ENCODE data around the gene GPS1. TPM values are rescaled to one million over a fixed set of nuclear protein-coding genes. Genes with fewer than 3 reads are reported as not detected.

GPS1 gene
- total RNA-seq, 2 experiments from 2014 or later: 94.2 to 103 TPM

DNA sequence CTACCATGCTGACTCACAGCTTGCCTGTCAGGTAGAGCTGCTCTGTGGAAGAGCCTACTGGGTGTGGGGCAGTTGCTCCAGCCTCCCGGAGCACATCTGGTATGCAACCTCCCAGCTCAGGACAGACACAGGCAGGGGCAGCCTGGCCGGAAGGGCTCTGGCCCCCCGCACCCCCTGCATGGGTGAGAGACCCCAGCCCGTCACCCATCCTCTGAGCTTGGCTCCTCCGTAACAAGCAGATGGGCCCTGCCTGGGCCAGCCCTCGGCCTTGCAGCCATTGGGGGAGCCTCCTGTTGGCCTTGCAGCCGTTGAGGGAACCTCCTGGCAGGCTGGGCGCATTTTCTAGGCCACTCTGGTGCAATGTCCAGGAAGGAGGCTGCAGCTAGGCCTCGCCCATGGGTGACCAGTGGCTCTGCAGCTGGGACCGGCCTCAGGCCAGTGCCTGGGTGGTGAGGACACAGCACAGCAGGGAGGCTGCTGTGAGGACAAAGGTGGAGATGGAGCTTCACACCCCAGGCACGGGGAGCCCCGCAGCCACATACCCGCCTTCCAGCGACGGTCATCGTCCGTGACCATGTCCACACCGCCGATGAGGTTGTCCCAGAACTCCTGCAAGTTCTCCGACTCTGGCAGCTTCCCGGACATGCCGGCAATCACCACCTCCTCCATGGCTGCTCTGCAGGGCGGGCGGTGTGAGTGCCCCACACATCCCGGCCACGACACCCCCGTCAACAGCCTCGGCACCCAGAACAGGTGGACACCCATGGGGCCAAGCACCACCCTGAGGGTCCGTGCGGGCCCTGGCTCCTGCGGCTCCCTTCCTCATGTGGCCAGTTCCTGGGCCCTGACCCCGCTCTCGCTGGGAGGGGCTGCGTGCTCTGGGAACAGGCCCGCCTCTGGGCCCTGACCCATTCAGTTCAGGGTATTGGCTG, 44.3 kb downstream of the GPS1 start:
- peak overlapping the region; percentile 58 for H3K27ac Mint-ChIP-seq
- H3K9me3 Mint-ChIP-seq: no peaks in the 10 kb centered on the region
- peak overlapping the region; percentile 79 for H3K4me3 Mint-ChIP-seq
- H3K27me3 Mint-ChIP-seq: no peaks in the 10 kb centered on the region
- H3K4me1 Mint-ChIP-seq: peaks cover 9% of the 10 kb centered on the region
- peaks cover 12% of the 10 kb centered on the region for H3K36me3 Mint-ChIP-seq
- DNase-seq: no peak

DNA sequence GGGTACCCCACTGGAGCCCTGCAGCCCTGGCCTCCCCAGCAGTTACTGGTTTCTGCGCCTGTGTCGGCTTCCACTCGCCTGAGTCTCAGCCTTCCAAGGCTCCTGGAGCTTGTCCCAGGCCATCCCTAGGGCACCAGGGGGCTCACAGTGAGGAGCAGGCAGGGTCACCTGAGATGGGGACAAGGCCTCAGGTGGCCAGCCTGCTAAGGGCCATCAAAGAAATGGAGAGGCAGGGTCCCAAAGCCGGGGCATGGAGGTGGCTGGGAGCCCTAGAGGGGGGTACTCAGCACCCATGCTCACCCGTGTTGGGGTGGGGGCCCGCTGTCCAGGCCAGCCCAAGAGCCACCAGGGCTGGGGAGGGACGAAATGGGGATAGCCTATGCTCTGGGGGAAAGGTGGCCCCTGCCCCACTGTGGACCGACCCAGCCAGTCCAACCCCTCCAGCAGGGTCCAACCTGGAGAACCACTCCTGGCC, 45.0 kb downstream of the GPS1 start:
- peak overlapping the region; percentile 79 for H3K4me3 Mint-ChIP-seq
- peaks cover 12% of the 10 kb centered on the region for H3K36me3 Mint-ChIP-seq
- H3K27me3 Mint-ChIP-seq: no peaks in the 10 kb centered on the region
- H3K4me1 Mint-ChIP-seq: peaks cover 9% of the 10 kb centered on the region
- H3K27ac Mint-ChIP-seq: peak overlapping the region; percentile 63
- DNase-seq: no peak
- no peaks in the 10 kb centered on the region for H3K9me3 Mint-ChIP-seq

GRCh38 chr17:82097184-82097918, 45.7 kb downstream of the GPS1 start:
- H3K4me3 Mint-ChIP-seq: peak overlapping the region; percentile 79
- peaks cover 9% of the 10 kb centered on the region for H3K4me1 Mint-ChIP-seq
- no peaks in the 10 kb centered on the region for H3K9me3 Mint-ChIP-seq
- peak overlapping the region; percentile 63 for H3K27ac Mint-ChIP-seq
- DNase-seq: peak; percentile 44
- peaks cover 12% of the 10 kb centered on the region for H3K36me3 Mint-ChIP-seq
- no peaks in the 10 kb centered on the region for H3K27me3 Mint-ChIP-seq

GRCh38 chr17:82097919-82098168, 46.1 kb downstream of the GPS1 start:
- peaks cover 12% of the 10 kb centered on the region for H3K36me3 Mint-ChIP-seq

DNA sequence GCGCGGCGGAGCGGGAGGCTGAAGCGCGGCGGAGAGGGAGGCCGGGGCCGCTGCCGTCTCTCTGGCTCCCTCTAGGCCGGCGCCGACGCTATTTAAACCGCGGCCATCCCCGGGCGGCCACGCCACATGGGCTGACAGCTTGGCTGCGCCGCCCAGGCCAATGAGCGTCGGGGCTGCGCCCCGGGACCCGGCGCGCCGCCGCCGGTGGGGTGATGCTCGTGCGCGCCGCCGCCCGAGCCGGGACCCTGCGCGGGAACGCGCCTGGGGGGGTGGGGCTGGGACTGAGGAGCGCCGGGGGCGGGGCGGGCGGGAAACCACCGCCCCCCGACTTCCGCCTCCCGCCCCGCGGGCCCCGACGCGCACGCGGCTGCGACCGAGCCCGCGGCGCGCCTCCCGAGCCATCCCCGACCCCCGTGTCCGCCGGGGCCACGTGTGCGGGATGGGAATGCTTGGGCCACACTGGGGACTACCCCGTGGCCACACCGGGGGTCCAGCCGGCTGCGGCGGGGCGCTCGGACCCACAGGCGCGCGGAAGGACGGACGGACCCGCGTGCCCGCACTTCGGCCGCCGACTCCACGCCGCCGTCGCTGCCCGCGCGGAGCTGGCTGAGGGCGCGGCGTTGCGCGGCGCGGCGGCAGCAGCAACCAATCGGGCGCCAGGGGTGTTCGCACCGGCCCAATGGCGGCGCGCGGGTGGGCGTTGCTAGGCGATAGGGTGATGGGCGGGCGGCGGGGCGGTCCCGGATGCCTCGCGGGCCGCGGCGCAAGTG, 46.7 kb downstream of the GPS1 start, which contains the start of gene FASN:
Gene FASN, minus strand, starts transcription at position 68 of the 770 bp plus-strand sequence. CDS start 1,791 bp downstream, outside the sequence.
- no peaks in the 10 kb centered on the region for H3K27me3 Mint-ChIP-seq
- peak within 1 kb of the TSS; percentile 79 for H3K4me3 Mint-ChIP-seq
- H3K27ac Mint-ChIP-seq: peak within 1 kb of the TSS; percentile 63
- H3K4me1 Mint-ChIP-seq: peaks cover 9% of the 10 kb centered on the region
- H3K9me3 Mint-ChIP-seq: no peaks in the 10 kb centered on the region
- peaks cover 12% of the 10 kb centered on the region for H3K36me3 Mint-ChIP-seq
- peak; percentile 97 for DNase-seq

More at GRCh38 chr17:82097919-82098168, 46.1 kb downstream of the GPS1 start:
- DNase-seq: no peak
- peak overlapping the region; percentile 45 for H3K27ac Mint-ChIP-seq
- no peaks in the 10 kb centered on the region for H3K9me3 Mint-ChIP-seq
- H3K4me1 Mint-ChIP-seq: peaks cover 9% of the 10 kb centered on the region
- H3K27me3 Mint-ChIP-seq: no peaks in the 10 kb centered on the region
- peak overlapping the region; percentile 69 for H3K4me3 Mint-ChIP-seq

- H3K4me1 Mint-ChIP-seq: peaks cover 9% of the 10 kb centered on the region
- H3K27me3 Mint-ChIP-seq: no peaks in the 10 kb centered on the region
- H3K9me3 Mint-ChIP-seq: no peaks in the 10 kb centered on the region
- no peak for DNase-seq
- peak overlapping the region; percentile 94 for H3K27ac Mint-ChIP-seq
- H3K36me3 Mint-ChIP-seq: peaks cover 11% of the 10 kb centered on the region
- H3K4me3 Mint-ChIP-seq: peak overlapping the region; percentile 86
Observed at GRCh38 chr17:82098939-82099763, 47.5 kb downstream of the GPS1 start.

GRCh38 chr17:82100502-82101298, 49.0 kb downstream of the GPS1 start:
- H3K9me3 Mint-ChIP-seq: no peaks in the 10 kb centered on the region
- no peaks in the 10 kb centered on the region for H3K27me3 Mint-ChIP-seq
- H3K4me3 Mint-ChIP-seq: peak overlapping the region; percentile 86
- peak overlapping the region; percentile 94 for H3K27ac Mint-ChIP-seq
- DNase-seq: no peak
- H3K4me1 Mint-ChIP-seq: peaks cover 15% of the 10 kb centered on the region
- H3K36me3 Mint-ChIP-seq: peaks cover 11% of the 10 kb centered on the region

- H3K27me3 Mint-ChIP-seq: no peaks in the 10 kb centered on the region
- H3K9me3 Mint-ChIP-seq: no peaks in the 10 kb centered on the region
- no peak overlapping the region for H3K27ac Mint-ChIP-seq
- H3K4me3 Mint-ChIP-seq: no peak overlapping the region
- H3K36me3 Mint-ChIP-seq: peaks cover 9% of the 10 kb centered on the region
- peaks cover 17% of the 10 kb centered on the region for H3K4me1 Mint-ChIP-seq
- DNase-seq: no peak
Observed at GRCh38 chr17:82101301-82101715, 49.6 kb downstream of the GPS1 start.

DNA sequence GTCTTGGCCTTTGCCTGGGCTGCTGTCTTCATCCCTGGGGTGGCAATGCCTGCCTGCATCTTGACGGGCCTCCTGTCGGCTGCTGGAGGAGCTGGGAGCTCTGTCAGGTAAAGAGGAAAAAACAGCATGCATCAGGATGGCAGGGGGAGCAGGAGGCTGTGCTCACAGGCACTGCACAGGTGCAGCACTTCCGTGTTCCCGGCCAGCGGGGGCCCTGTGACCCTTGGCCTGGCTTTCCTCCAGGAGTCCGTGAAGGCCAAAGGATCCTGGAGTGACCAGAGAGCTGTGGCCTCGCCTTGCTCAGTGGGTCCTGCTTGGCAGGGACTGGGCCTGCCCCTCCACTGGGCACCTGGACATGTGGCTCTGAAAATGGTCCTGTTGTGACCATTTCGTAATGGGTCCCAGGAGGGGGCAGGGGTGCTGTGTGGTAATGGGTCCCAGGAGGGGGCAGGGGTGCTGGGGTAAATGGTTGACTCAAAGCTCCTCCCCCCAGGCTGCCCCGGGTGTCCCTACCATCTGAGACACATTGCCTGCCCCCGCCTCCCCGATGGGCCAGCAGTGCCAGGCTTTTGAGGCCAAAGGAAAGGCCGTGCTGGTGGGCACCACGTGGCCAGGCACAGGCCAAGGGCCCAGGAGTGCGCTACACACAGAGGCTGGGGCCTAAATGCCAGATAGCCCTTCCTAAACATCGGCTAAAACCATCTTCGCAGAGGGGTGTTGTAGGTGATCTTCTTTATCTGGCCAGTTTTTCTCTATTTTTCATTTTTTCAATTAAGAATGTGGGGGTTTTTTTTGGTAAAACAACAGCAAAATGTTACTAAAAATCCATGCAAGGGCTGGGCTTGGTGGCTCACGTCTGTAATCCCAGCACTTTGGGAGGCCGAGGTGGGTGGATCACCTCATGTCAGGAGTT, 50.3 kb downstream of the GPS1 start:
- Mint-ChIP-seq H3K9me3 (no peaks in the 10 kb centered on the region), H3K4me1 (peaks cover 20% of the 10 kb centered on the region), H3K4me3 (no peak overlapping the region), H3K27me3 (no peaks in the 10 kb centered on the region), H3K36me3 (peaks cover 9% of the 10 kb centered on the region), H3K27ac (no peak overlapping the region)
- DNase-seq: no peak

- no peaks in the 10 kb centered on the region for H3K9me3 Mint-ChIP-seq
- H3K27me3 Mint-ChIP-seq: no peaks in the 10 kb centered on the region
- no peak overlapping the region for H3K27ac Mint-ChIP-seq
- no peak overlapping the region for H3K4me3 Mint-ChIP-seq
- peaks cover 9% of the 10 kb centered on the region for H3K36me3 Mint-ChIP-seq
- no peak for DNase-seq
- H3K4me1 Mint-ChIP-seq: peaks cover 26% of the 10 kb centered on the region
Observed at GRCh38 chr17:82103553-82104451, 52.1 kb downstream of the GPS1 start.

DNA sequence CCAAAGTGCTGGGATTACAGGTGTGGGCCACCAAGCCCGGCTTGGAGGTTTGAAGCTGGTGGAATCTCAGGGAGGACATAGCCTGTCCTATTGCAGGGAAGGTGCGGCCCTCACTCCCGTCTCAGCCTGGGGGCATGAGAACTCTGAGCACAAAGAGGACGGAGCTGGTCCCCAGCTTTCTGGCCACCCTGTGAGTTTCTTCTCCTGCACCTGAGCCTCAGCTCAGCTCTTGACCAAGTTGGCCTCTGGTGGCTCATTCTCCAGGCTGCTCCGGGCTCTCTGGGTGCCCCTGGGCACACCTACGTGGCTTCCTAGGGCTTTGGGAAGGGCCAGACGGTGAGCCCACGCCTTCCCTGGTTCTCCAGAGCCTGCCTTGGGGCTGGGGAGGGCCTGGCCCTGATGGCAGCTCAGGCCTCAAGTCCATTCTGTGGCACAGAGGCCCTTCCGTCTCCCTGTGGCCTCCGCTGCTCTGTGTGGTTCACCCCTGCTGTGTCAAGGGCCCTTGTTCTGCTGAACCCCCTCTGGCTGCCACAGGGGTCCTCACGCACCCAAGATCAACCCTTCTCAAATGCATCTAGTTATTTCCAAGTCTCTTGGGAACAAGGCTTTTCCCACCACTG, 53.2 kb downstream of the GPS1 start:
- Mint-ChIP-seq H3K36me3 (peaks cover 4% of the 10 kb centered on the region), H3K4me1 (peaks cover 23% of the 10 kb centered on the region)

More for the DNA sequence above, 53.2 kb downstream of the GPS1 start:
- no peaks in the 10 kb centered on the region for H3K9me3 Mint-ChIP-seq
- peak overlapping the region; percentile 95 for H3K27ac Mint-ChIP-seq
- H3K4me3 Mint-ChIP-seq: peak overlapping the region; percentile 89
- no peaks in the 10 kb centered on the region for H3K27me3 Mint-ChIP-seq
- DNase-seq: no peak
